Muscle of arm (tissue), 12 donors: Measurements from ENCODE around the gene IL7R. TPM values are rescaled to one million over a fixed set of nuclear protein-coding genes. Genes with fewer than 3 reads are reported as not detected.
"Not testable (repeated sequence)": the region's sequence is repeated elsewhere in the genome, so short reads cannot be mapped to it uniquely, and the experiment has no call there.

Source experiments
- DNase-seq: peaks from one replicate; pipeline ENCODE4 v3.0.0-alpha.2; 2013
- polyA plus RNA-seq, 12 donors: library from polyadenylated mRNA; unstranded; fragments of 120-200 nt; gene quantifications; one replicate each; pipeline ENCODE4 v1.2.1, GENCODE V29; 2013; ENCODE audit not compliant: insufficient read length in 12 of 12

IL7R gene
- polyA plus RNA-seq, 12 donors = 1.7 to 7.4 (median 2.8) TPM; not detected in 1

DNA sequence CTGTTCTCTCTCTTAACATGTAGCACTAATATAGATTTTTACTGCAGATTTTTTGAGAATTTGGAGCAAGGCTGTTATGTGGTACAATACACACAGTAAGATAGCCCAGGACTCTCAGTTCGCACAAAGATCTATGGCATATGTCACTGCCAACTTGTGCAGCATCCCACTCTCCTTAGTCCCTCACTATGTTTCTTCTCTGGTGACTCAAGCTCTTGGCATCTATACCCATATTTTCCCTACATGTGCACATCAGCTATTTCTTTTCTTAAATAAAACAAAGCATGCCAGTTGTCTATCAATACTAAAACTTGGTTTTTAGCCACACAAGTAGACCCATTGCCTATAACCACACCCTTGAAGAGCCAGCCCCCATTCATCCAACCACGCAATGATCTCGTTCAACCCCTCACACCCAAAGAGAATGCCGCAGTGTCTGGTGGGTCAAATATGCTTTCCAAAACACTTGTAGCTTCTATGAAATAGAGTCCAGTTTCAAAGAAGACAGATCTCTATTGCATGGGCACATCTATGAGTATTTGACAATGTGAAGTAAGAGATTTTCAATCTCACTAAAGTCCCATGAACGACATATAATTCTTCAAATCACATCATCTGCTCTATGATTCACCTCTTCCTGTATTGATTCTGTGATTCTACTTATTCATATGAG is 18.2 kb upstream of the IL7R start:
- DNase-seq = no peak

DNA sequence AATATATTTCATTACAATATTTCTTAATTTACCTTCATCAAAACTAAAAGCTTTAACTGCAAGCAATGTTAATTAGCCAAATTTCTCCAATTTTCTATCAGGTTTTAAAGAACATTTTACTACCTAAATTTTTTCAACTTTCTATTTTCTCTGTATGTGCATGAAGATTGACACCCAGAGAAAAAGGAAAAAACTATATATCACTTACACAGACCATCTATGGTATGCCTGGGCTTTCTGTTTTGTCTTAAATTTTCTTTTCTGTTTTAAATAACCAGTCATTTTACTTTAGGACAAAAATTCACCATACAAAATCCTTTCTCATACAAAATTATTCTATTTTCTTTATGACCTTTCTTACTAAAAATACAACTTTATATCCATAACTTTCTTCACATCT is 13.8 kb upstream of the IL7R start:
- no peak for DNase-seq

DNA sequence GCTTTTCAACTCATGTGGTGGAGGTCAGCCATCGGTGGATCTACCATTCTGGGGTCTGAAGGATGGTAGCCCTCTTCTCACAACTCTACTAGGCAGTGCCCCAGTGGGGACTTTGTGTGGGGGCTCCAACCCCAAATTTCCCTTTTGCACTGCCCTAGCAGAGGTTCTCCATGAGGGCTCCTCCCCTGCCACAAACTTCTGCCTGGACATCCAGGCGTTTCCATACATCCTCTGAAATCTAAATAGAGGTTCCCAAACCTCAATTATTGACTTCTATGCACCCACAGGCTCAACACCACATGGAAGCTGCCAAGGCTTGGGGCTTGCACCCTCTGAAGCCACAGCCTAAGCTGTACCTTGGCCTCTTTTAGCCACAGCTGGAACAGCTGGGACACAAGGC is 11.2 kb upstream of the IL7R start:
- DNase-seq = not testable (repeated sequence)

DNA sequence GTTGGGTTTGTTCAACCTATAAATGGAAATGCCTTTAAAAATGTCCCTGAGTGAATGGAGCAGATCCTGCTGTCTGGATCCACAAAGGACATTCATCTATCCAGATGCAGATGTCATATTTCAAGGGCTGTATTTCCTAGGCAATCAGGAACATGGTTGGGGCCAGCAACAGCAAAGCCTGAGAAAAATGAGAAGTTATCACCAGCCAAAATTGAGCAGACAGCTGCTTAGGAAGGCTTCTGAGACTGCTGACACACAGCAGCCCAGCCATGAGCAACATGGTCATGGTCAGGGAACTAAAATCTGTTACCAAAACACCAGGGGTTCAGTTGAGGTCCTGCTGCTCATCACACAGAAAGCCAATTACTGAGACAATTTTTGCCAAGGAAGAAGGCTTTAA is 9.2 kb upstream of the IL7R start:
- no peak for DNase-seq

DNA sequence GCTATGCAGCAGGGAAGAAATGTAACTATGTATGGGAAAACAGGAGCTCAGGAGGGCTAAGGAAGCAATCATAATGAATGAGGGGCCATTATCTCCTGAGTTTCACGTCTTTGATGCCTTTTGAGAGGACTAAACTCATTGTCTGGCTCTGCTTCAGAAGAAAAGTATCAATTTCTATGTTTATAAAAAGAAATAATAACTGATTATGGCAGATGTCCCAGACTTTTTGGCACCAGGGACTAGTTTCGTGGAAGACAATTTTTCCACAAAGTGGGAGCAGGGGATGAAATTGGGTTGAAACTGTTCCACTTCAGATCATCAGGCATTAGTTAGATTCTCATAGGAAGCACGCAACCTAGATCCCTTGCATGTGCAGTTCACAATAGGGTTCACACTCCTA is 8.7 kb upstream of the IL7R start:
- peak; percentile 35 for DNase-seq

DNA sequence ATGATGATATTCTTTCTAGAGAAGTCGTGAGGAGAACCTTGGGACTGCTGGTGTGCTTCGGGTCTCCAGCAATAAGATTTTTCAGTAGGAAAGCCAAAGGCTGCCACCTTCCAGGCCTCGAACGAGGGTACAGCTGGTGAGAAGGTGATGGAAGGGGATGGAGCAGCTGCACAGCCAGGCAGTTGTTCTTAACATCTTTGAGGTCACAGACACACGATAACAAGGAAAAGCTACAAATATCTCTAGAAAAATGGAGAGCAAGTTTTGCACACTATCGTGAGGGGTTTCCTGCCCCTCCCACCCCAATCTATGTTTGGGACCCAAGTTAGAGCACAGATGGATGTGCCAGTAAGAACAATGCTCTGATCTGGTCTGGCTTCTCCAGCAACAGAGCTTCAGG is 6.8 kb upstream of the IL7R start:
- DNase-seq = no peak

DNA sequence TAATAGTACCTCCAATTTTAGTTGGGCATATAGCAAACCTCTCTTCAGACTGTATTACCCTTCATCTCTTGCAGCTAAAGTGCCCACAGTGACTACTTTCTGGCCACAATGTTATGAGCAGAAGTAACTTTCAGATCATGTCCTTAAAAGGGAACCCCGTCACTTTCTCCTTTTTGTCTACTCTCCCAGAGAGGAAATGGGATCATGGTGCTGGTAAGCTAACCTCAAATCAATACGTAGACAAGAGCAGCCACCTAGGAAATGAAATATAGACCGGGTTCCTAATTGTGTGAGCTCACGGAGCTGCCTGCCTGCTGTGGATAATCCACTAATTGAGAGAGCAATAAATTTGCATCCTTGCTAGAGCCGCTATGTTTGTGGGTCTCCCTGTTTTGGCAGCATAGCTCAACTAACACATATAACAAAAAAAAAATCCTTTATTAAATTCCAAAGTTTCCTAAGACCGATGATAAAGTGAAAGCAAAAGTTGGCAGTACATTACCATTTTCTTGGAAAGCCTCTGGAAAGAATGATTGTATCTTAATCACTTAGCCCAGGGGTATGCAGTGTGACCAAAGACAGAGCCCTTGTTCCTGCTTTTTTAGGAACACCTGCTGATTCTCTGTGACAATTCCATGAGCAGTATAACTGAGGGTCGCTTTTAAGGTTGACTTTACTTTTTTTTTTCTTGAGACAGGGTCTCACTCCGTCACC is 5.6 kb upstream of the IL7R start:
- DNase-seq = peak; percentile 25

DNA sequence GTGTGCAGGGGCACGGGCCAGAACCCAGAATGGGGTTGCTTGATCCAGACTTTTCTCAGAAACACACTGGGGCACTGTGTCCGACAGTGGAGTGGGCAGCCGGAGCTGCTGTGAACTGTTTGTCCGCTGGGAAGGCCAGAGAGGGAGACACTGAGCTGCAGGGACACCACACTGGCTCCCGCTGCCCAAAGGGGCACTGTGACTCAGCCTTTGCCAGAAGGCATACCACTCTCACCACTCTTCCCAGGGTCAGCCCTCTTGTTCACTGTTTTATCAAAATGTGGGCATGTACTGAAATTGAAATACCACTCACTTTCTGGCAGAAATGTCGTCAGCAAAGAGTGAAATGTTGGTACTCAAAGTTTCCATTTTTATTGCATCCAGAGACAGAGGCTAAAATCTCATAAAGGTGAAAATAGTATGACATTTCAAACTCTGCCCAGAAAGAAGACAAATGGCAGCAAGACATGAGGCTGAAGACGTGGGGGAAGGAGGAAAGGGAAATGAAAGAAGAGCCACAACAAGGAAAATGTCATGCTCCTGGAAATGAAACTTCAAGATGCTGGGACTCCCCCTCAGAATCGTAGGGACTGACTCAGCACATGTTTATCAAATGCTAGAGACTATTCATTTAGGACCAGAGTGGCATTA is 4.5 kb upstream of the IL7R start:
- DNase-seq = no peak

DNA sequence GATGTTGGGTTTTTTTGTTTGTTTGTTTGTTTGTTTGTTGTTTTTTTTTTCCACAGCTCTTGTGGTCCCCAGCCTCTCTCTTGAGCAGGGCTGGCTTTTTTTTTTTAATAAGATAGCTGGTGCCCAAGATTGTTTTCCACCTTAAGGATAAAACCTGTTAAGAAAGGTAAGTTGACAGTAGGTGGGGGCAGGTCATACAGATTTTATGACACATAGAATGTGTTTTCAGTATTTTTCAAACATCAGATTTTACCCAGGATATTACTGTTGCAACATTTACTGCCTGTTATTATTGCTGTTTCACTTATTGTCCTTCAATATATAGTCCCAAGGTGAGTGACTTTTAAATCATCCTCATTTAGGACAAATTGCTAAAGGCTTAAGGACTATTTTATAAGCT is 3.9 kb upstream of the IL7R start:
- DNase-seq = no peak

DNA sequence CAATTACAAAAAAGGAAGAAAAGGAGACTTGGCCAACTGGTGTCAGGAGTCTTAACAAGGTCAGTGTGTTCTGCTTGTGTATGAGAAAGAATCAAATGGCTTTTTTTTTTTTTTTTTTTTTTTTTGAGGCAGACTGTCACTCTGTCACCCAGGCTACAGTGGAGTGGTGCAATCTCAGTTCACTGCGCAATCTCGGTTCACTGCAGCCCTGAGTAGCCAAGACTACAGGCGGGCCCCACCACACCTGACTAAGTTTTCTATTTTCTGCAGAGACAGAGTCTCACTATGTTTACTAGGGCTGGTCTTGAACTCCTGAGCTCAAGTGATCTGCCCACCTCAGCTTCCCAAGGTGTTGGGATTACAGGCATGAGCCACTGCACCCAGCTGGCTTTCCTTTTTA is 3.1 kb upstream of the IL7R start:
- DNase-seq = no peak

DNA sequence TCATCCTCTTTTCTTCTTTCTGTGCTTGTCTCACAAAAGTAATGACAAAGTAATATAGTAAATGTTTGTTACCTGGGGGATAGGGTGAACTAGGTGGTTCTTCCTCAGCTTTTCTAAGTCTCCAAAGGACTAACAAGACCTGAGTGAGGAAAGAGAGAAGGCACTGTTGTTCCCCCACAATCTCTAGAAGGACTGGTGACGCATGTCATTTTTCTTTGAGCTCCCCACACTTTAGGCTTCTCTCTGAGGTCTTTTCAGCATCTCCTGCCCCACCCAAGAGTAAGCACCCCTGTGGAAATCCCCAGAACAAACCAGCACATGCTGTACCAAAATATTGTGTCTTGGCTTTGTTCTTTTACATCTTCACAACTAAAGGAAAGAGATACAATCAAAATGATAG is 2.4 kb upstream of the IL7R start:
- DNase-seq = no peak

DNA sequence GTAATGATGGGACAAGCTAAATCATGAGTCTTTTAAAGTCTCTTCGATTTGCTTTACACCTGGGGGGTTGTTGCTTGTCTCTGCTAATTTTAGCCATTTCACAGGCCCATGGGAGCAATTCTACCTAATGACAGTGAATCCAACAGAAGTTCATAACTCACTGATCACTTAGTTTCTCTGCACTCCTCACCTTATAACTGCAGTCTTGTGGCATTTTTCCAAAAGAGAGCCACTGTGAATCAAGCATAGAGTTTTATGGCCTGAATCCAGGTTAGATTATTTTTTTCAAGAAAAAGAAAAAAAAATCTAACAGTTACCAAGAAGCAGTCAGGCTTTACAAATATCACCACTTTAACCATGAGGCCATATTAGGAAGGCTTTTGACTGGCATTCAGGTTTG is 1.5 kb upstream of the IL7R start:
- DNase-seq = no peak

DNA sequence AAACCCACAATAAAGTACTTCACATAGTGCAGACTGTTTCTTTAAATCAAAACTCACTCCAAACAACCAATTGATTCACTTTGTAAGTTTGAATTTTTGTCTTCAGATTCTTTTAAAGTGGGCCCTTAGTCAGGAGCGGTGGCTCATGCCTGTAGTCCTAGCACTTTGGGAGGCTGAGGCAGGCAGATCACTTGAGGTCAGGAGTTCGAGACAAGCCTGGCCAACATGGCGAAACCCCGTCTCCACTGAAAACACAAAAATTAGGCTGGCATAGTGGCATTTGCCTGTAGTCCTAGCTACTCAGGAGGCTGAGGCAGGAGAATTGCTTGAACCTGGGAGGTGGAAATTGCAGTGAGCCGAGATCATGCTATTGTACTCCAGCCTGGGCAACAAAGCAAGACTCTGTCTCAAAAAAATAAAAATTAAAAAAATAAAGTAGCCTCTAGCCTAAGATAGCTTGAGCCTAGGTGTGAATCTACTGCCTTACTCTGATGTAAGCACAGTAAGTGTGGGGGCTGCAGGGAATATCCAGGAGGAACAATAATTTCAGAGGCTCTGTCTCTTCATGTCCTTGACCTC is 416 bp upstream of the IL7R start:
- not testable (repeated sequence) for DNase-seq

DNA sequence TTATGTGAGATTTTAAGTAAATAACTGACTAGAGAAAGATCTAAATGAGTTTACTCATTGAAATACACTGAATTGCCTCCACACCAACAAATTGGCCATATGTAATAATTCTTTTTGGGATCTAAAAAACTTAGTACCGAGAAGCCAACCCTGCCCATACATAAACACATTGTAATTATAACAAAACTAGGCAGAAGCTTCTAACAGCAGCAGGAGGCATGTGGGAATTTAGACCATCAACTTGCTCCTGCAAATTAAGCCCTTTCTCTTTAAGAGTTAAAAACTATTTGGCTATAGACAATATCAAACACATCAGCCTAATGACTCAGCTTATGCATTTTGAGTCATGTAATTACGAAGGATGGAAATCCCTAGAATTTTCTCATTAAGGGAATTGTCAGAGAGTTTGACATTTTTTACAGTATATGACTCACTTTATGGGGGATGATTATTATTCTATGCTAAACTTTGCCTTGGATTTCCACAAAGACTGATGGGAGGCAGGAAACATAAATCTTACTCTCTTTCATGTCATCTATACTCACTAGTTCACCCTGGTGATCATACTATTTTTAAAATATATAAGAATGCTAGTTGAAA is 1.0 kb downstream of the IL7R start:
- no peak for DNase-seq

DNA sequence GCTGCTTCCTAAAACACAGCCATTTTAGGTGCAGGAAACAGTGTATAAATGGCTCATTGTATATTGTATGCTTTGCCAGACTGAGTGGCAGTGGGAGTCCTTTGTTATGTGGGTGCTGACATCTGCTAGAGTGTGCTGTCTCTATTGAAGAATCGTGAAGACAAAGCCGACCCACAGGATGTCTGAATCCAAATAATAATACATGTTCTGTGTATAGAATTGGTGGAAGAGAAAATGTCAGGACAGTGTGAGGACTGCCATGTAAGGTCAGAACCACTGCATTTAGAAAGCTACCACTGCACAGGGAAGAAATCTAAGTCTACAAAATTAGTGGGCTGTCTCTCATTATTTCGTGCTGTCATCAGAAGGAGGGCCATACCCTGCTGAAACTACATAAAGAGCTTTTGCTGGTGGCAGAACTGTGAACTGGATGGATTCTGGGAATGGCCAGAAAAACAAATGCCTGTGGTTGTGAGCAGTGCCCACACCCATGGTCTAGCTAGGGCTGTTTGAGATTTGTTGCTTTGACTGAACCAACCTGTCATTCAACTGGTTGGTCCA is 2.5 kb downstream of the IL7R start:
- no peak for DNase-seq

DNA sequence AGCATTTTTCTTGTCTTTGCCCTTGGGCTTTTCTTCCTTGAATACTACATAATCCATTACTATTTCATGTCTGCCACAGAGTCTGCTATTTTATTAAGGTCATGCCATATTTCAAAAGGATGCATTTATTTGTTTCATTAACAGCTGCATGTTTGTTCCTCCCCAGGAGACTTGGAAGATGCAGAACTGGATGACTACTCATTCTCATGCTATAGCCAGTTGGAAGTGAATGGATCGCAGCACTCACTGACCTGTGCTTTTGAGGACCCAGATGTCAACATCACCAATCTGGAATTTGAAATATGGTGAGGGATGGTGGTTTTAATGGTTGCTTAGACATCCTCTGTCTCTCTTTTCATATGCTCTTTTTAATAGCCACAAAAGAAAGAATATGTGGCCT is 4.0 kb downstream of the IL7R start:
- DNase-seq = no peak

DNA sequence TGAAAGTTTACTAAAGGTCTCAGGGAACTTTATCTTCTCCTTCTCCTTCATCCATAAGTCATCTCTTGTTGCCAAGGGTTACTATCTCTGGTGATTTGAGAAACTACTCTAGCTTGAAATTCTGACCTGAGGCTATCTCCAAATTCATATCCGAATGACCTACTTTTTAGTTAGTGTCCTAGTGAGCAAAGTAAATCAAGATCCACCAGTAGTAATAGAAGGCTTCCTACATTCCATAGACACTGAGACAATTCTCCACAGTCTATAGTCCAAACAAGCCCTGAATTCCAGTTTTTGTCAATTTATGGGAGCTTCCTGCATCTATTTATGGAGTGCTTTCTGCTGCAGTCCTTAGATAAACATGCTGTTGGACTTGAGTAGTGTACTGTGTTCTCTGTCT is 5.0 kb downstream of the IL7R start:
- no peak for DNase-seq

DNA sequence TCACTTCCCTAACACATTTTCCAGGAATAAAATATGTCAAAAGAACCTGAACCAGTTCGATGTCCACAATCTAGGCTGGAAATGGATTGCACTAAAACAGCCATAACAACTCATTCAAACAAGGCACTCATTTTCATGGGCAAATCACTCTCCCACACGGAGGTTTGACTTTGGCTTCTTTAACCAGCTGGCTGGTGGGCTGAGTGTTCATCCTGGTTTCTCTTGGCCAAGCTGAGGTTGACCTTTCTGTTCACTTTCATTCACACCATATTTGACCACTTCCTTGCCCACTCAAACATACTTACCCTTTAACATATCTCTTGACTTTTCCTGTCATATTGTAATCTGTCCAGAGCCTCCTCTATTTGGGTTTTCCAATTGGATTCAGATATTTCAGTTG is 5.4 kb downstream of the IL7R start:
- no peak for DNase-seq

DNA sequence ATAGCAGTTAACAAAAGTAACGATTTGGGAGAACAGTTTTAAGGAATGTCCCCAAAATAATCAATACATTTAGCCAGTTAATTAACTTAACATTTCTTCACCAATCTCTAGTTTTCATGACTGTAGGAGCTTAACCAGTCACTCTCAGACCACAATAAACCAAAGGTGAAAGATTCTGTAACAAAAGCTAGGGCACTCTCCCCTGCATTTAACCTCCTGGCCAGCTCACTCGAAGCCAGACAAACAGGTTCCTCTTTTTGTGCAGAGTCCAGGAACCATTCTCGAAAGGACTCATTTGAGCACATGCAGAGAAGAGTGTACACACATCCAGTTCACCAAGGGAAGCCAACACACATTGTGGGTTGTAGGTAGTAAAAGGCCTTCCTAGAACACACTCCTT is 6.5 kb downstream of the IL7R start:
- no peak for DNase-seq

DNA sequence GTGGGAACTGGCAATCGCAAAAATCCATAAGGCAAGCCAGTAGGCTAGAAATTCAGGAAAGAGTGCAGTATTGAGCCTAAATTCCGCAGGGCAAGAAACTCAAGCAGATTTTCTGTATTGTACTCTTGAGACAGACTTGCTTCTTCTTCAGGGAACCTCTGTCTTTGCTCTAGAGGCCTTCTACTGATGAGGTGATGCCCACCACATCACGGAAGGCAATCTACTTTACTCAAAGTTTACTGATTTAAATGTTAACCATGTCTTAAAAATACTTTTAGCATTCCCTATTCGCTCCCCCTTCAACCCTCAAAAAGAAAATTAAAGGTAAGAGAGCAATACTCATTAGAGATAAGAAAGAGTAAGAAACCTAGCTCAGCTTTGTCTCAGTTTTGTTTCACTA is 11.3 kb downstream of the IL7R start:
- DNase-seq = no peak

DNA sequence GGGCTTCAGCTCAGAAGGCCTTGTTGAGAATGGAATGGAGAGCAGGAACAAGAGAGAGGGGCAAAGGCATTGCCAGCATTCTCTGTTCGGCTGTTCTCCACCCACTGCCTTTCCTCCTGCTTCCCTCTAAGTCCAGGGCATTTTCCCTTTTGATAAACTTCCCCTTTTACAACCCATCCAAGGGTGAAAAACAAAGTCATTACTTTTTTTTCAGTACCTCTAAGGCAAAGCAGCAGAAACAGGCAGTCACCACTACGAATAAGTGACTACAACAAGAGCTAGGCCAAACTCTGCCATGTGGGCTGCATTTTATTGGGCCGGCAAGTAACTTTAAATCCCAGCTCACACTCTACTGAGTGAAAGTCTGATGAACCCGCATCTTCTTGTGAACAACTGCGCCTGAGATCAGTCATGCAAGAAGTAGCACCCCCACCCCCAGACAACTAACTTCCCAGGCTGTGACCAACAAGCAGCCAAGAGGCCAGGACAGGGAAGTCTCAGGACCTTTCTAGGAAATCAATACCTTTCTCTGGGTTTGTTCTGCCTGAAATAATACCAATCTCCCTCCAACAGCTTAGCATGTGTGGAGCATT is 13.1 kb downstream of the IL7R start:
- no peak for DNase-seq

DNA sequence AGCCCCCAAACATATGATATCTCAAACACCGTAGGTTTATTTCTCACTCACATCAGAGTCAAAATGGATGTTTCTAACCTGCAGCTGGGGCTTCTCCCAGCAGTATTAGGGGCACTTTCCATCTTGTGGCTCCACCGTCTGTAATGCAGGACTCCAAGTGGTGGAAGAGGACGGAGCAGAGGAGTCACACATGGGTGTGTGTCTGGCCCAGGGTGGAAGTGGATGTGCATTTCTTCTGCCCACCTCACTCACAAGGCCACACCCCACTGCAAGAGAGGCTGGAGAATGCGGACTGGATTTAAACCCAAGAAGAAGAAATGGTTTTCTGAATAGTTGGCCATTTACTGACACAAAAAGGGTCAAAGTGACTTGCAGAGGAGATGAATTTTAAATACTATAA is 13.9 kb downstream of the IL7R start:
- no peak for DNase-seq
